ENCODE results near the gene CLDND1. TPM values are rescaled to one million over a fixed set of nuclear protein-coding genes. Genes with fewer than 3 reads are reported as not detected.

CLDND1 gene
- total RNA-seq, 1 experiment from 2014 or later = 80.6 TPM

DNA sequence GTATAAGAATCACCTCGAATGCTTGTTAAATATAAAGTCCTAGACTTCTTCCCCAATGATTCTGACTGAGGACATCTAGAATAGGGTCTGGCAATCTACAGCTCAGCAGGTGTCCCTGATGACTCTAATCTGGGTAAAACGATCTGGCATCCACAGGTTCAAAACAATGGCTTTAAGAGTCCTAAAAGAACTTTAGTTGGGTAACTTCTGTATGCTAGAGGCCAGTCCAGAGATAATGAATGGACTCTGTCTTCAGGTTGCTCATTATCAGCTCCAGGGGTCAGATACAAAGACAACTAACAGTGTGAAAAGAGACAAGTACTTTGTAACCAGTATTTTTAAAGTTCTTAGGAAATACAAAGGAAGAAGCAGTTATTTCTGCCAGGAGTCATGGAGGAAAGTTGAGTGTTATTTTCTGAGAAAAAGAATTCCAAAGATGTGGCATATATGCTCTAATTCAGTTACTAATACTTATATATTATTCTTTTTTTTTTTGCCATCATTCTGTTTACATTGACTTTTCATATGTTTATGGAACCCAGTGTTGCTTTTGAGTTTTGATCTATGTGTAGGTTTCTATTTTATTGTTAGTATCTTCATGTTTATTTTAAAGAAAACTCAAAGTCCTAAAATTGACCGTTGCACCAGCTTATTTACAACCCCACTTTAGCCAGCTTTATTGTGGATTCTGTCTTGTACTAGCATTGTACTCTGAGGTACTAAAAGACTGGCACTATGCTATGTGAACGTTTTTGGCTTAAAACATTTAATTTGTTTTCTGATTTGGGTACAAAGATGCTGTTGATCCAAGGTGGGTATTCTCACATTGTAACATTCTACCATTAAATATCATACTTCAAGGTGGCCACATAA is 6.0 kb upstream of the CLDND1 start (continued):
- TF ChIP-seq, protein P1, sequence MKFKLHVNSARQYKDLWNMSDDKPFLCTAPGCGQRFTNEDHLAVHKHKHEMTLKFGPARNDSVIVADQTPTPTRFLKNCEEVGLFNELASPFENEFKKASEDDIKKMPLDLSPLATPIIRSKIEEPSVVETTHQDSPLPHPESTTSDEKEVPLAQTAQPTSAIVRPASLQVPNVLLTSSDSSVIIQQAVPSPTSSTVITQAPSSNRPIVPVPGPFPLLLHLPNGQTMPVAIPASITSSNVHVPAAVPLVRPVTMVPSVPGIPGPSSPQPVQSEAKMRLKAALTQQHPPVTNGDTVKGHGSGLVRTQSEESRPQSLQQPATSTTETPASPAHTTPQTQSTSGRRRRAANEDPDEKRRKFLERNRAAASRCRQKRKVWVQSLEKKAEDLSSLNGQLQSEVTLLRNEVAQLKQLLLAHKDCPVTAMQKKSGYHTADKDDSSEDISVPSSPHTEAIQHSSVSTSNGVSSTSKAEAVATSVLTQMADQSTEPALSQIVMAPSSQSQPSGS (CRISPR knock-in tag; IDR thresholded peaks at IDR 0.05; ENCODE audit: borderline replicate concordance, low read depth) = no peak
- TF ChIP-seq ZNF232 (CRISPR knock-in tag; IDR thresholded peaks at IDR 0.05) (no peak), CBFB (CRISPR knock-in tag; IDR thresholded peaks at IDR 0.05; ENCODE audit: low read depth) (no peak), ZNF423 (CRISPR knock-in tag; IDR thresholded peaks at IDR 0.05) (no peak)

DNA sequence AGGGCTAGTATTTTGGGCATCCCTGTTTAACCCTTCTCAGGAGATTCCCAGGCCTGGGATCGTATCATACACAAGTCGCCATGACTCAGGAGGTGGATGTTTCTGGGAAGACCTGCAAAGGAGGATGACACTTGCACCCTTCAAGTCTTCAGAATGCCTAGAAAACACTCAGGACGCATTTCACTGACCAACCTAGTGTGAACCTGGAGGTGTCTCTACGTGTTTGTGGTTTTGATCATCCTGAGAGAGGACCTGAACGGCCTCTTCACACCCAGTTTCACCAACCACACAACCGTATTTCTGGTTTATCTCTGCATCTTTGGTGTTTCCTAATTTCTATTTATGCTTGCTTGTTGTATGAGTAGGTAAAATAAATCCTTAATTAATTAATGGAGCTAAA is 2.8 kb upstream of the CLDND1 start:
- no peak for ATAC-seq
- TF ChIP-seq, protein P2, sequence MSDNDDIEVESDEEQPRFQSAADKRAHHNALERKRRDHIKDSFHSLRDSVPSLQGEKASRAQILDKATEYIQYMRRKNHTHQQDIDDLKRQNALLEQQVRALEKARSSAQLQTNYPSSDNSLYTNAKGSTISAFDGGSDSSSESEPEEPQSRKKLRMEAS (CRISPR knock-in tag; IDR thresholded peaks at IDR 0.05) = no peak
- TF ChIP-seq ZNF671 (CRISPR knock-in tag; IDR thresholded peaks at IDR 0.05) = no peak
- TF ChIP-seq, protein P3, sequence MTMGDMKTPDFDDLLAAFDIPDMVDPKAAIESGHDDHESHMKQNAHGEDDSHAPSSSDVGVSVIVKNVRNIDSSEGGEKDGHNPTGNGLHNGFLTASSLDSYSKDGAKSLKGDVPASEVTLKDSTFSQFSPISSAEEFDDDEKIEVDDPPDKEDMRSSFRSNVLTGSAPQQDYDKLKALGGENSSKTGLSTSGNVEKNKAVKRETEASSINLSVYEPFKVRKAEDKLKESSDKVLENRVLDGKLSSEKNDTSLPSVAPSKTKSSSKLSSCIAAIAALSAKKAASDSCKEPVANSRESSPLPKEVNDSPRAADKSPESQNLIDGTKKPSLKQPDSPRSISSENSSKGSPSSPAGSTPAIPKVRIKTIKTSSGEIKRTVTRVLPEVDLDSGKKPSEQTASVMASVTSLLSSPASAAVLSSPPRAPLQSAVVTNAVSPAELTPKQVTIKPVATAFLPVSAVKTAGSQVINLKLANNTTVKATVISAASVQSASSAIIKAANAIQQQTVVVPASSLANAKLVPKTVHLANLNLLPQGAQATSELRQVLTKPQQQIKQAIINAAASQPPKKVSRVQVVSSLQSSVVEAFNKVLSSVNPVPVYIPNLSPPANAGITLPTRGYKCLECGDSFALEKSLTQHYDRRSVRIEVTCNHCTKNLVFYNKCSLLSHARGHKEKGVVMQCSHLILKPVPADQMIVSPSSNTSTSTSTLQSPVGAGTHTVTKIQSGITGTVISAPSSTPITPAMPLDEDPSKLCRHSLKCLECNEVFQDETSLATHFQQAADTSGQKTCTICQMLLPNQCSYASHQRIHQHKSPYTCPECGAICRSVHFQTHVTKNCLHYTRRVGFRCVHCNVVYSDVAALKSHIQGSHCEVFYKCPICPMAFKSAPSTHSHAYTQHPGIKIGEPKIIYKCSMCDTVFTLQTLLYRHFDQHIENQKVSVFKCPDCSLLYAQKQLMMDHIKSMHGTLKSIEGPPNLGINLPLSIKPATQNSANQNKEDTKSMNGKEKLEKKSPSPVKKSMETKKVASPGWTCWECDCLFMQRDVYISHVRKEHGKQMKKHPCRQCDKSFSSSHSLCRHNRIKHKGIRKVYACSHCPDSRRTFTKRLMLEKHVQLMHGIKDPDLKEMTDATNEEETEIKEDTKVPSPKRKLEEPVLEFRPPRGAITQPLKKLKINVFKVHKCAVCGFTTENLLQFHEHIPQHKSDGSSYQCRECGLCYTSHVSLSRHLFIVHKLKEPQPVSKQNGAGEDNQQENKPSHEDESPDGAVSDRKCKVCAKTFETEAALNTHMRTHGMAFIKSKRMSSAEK (CRISPR knock-in tag; IDR thresholded peaks at IDR 0.05; ENCODE audit: borderline replicate concordance) = no peak
- TF ChIP-seq, protein P4, sequence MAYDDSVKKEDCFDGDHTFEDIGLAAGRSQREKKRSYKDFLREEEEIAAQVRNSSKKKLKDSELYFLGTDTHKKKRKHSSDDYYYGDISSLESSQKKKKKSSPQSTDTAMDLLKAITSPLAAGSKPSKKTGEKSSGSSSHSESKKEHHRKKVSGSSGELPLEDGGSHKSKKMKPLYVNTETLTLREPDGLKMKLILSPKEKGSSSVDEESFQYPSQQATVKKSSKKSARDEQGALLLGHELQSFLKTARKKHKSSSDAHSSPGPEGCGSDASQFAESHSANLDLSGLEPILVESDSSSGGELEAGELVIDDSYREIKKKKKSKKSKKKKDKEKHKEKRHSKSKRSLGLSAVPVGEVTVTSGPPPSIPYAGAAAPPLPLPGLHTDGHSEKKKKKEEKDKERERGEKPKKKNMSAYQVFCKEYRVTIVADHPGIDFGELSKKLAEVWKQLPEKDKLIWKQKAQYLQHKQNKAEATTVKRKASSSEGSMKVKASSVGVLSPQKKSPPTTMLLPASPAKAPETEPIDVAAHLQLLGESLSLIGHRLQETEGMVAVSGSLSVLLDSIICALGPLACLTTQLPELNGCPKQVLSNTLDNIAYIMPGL (CRISPR knock-in tag; IDR thresholded peaks at IDR 0.05) = no peak
- no peak for TF ChIP-seq ZNF396 (CRISPR knock-in tag; IDR thresholded peaks at IDR 0.05; ENCODE audit: borderline replicate concordance)
- TF ChIP-seq CREB1 (CRISPR knock-in tag; IDR thresholded peaks at IDR 0.05) = no peak
- no peak for TF ChIP-seq NFYB (CRISPR knock-in tag; conservative IDR thresholded peaks at IDR 0.05; ENCODE audit: low read depth)
- TF ChIP-seq, protein P5, sequence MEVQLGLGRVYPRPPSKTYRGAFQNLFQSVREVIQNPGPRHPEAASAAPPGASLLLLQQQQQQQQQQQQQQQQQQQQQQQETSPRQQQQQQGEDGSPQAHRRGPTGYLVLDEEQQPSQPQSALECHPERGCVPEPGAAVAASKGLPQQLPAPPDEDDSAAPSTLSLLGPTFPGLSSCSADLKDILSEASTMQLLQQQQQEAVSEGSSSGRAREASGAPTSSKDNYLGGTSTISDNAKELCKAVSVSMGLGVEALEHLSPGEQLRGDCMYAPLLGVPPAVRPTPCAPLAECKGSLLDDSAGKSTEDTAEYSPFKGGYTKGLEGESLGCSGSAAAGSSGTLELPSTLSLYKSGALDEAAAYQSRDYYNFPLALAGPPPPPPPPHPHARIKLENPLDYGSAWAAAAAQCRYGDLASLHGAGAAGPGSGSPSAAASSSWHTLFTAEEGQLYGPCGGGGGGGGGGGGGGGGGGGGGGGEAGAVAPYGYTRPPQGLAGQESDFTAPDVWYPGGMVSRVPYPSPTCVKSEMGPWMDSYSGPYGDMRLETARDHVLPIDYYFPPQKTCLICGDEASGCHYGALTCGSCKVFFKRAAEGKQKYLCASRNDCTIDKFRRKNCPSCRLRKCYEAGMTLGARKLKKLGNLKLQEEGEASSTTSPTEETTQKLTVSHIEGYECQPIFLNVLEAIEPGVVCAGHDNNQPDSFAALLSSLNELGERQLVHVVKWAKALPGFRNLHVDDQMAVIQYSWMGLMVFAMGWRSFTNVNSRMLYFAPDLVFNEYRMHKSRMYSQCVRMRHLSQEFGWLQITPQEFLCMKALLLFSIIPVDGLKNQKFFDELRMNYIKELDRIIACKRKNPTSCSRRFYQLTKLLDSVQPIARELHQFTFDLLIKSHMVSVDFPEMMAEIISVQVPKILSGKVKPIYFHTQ (CRISPR knock-in tag; IDR thresholded peaks at IDR 0.05) = no peak
- TF ChIP-seq, protein P6, sequence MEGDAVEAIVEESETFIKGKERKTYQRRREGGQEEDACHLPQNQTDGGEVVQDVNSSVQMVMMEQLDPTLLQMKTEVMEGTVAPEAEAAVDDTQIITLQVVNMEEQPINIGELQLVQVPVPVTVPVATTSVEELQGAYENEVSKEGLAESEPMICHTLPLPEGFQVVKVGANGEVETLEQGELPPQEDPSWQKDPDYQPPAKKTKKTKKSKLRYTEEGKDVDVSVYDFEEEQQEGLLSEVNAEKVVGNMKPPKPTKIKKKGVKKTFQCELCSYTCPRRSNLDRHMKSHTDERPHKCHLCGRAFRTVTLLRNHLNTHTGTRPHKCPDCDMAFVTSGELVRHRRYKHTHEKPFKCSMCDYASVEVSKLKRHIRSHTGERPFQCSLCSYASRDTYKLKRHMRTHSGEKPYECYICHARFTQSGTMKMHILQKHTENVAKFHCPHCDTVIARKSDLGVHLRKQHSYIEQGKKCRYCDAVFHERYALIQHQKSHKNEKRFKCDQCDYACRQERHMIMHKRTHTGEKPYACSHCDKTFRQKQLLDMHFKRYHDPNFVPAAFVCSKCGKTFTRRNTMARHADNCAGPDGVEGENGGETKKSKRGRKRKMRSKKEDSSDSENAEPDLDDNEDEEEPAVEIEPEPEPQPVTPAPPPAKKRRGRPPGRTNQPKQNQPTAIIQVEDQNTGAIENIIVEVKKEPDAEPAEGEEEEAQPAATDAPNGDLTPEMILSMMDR (IDR thresholded peaks at IDR 0.05) = no peak
- no peak for TF ChIP-seq ZNF423 (CRISPR knock-in tag; IDR thresholded peaks at IDR 0.05)
- TF ChIP-seq, protein P7, sequence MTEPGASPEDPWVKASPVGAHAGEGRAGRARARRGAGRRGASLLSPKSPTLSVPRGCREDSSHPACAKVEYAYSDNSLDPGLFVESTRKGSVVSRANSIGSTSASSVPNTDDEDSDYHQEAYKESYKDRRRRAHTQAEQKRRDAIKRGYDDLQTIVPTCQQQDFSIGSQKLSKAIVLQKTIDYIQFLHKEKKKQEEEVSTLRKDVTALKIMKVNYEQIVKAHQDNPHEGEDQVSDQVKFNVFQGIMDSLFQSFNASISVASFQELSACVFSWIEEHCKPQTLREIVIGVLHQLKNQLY (CRISPR knock-in tag; IDR thresholded peaks at IDR 0.05) = no peak
- TF ChIP-seq, protein P8, sequence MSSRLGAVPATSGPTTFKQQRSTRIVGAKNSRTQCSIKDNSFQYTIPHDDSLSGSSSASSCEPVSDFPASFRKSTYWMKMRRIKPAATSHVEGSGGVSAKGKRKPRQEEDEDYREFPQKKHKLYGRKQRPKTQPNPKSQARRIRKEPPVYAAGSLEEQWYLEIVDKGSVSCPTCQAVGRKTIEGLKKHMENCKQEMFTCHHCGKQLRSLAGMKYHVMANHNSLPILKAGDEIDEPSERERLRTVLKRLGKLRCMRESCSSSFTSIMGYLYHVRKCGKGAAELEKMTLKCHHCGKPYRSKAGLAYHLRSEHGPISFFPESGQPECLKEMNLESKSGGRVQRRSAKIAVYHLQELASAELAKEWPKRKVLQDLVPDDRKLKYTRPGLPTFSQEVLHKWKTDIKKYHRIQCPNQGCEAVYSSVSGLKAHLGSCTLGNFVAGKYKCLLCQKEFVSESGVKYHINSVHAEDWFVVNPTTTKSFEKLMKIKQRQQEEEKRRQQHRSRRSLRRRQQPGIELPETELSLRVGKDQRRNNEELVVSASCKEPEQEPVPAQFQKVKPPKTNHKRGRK (CRISPR knock-in tag; IDR thresholded peaks at IDR 0.05; ENCODE audit: borderline replicate concordance) = no peak
- TF ChIP-seq ZBTB21 (CRISPR knock-in tag; IDR thresholded peaks at IDR 0.05; ENCODE audit: borderline replicate concordance) = no peak
- no peak for TF ChIP-seq GTF2I (CRISPR knock-in tag; conservative IDR thresholded peaks at IDR 0.05)
- TF ChIP-seq, protein P9, sequence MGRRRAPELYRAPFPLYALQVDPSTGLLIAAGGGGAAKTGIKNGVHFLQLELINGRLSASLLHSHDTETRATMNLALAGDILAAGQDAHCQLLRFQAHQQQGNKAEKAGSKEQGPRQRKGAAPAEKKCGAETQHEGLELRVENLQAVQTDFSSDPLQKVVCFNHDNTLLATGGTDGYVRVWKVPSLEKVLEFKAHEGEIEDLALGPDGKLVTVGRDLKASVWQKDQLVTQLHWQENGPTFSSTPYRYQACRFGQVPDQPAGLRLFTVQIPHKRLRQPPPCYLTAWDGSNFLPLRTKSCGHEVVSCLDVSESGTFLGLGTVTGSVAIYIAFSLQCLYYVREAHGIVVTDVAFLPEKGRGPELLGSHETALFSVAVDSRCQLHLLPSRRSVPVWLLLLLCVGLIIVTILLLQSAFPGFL (CRISPR knock-in tag; IDR thresholded peaks at IDR 0.05; ENCODE audit: borderline replicate concordance) = no peak
- CTCF ChIA-PET = no interaction called here
- DNase-seq (ENCODE audit: low spot score) = no peak
- Mint-ChIP-seq H3K9me3 (no peaks in the 10 kb centered on the region), H3K36me3 (peaks cover 6% of the 10 kb centered on the region; the same call in 1 of the 2 replicates), H3K4me3 (no peak overlapping the region), H3K27me3 (ENCODE audit: low read depth) (no peaks in the 10 kb centered on the region), H3K27ac (no peak overlapping the region), H3K4me1 (peaks cover 16% of the 10 kb centered on the region)
- POLR2A ChIA-PET = no interaction called here
